Liver (tissue), 3 donors: Measurements from ENCODE around the gene CDH23.

Experiments used
- CTCF ChIP-seq: fragments of 150-350 bp; IDR thresholded peaks from 2 replicates; pipeline ENCODE4 v1.5.1; 2017; ENCODE audit warnings: improper control_type of control experiment, low read depth, low read length; ENCODE audit not compliant: missing input control
- EGR1 ChIP-seq, 2 donors: IDR thresholded peaks; 2 replicates each; pipeline ENCODE4 v1.6.1; 2016 to 2018; ENCODE audit warnings: antibody characterized with exemption in 2 of 2, low read depth in 2 of 2
- FOXA1 ChIP-seq: IDR thresholded peaks from 2 replicates; pipeline ENCODE4 v1.6.1; 2016; ENCODE audit warnings: antibody characterized with exemption
- GABPA ChIP-seq, 2 donors: IDR thresholded peaks in 1 of 2; conservative IDR thresholded peaks in 1 of 2; 2 replicates each; pipeline ENCODE4 v1.6.1; 2016; ENCODE audit warnings: antibody characterized with exemption in 2 of 2, mild to moderate bottlenecking in 1 of 2, moderate library complexity in 1 of 2
- JUND ChIP-seq, 2 donors: IDR thresholded peaks; 2 replicates each; pipeline ENCODE4 v1.6.1; 2016; ENCODE audit warnings: antibody characterized with exemption in 2 of 2
- MAX ChIP-seq: IDR thresholded peaks from 2 replicates; pipeline ENCODE4 v1.6.1; 2016; ENCODE audit warnings: antibody characterized with exemption
- RAD21 ChIP-seq, 2 donors: IDR thresholded peaks; 2 replicates each; pipeline ENCODE4 v1.6.1; 2016; ENCODE audit warnings: antibody characterized with exemption in 2 of 2, mild to moderate bottlenecking in 2 of 2
- REST ChIP-seq: IDR thresholded peaks from 2 replicates; pipeline ENCODE4 v1.6.1; 2016; ENCODE audit warnings: antibody characterized with exemption, mild to moderate bottlenecking
- RXRA ChIP-seq, 2 donors: IDR thresholded peaks; 2 replicates each; pipeline ENCODE4 v1.6.1; 2017 to 2018; ENCODE audit warnings: antibody characterized with exemption in 2 of 2, mild to moderate bottlenecking in 1 of 2
- SP1 ChIP-seq: IDR thresholded peaks from 2 replicates; pipeline ENCODE4 v1.6.1; 2018; ENCODE audit warnings: antibody characterized with exemption, mild to moderate bottlenecking
- TAF1 ChIP-seq: conservative IDR thresholded peaks from 2 replicates; pipeline ENCODE4 v1.6.1; 2016; ENCODE audit warnings: antibody characterized with exemption, mild to moderate bottlenecking
- YY1 ChIP-seq: IDR thresholded peaks from 2 replicates; pipeline ENCODE4 v1.6.1; 2016; ENCODE audit warnings: antibody characterized with exemption, mild to moderate bottlenecking
- donor health status: healthy.
- donor health status: healthy.

GRCh38 chr10:71660313-71660712 lies 263.6 kb downstream of the CDH23 start:
- TF ChIP-seq SP1 (no peak), CTCF (no peak), GABPA (IDR thresholded peaks at IDR 0.05 in 1 of 2, conservative IDR thresholded peaks at IDR 0.05 in 1 of 2) (no peak), REST (no peak), RXRA (IDR thresholded peaks at IDR 0.05) (no peak), TAF1 (no peak), FOXA1 (no peak), JUND (IDR thresholded peaks at IDR 0.05) (no peak), YY1 (no peak), RAD21 (IDR thresholded peaks at IDR 0.05) (no peak), EGR1 (IDR thresholded peaks at IDR 0.05; ENCODE audit: low read depth in 2 of 2) (no peak), MAX (no peak)
